Ovary (tissue), 3 donors: ENCODE measurements around the gene BUD23.

Experiments
- EP300 ChIP-seq: sonication (generic); formaldehyde crosslinking; IDR thresholded peaks from one replicate; pipeline ENCODE4 v1.6.1; 2017; ENCODE audit warnings: antibody characterized with exemption
- POLR2A ChIP-seq: fragments of 450-650 bp; IDR thresholded peaks from one replicate; pipeline ENCODE4 v1.6.1; 2017; ENCODE audit warnings: antibody characterized with exemption, mild to moderate bottlenecking, moderate library complexity
- TF ChIP-seq, protein P1 (sequence below), 3 donors: fragments of 450-650 bp in 2 of 3; fragments of 200-600 bp in 1 of 3; IDR thresholded peaks; one replicate each; pipeline versions ENCODE4 v1.5.1 to v1.8.0; 2016 to 2022; ENCODE audit warnings: antibody characterized with exemption in 3 of 3, mild to moderate bottlenecking in 1 of 3
- donor health status: DM: no; HTN: no; CAD: no.

- TF ChIP-seq, protein P1, sequence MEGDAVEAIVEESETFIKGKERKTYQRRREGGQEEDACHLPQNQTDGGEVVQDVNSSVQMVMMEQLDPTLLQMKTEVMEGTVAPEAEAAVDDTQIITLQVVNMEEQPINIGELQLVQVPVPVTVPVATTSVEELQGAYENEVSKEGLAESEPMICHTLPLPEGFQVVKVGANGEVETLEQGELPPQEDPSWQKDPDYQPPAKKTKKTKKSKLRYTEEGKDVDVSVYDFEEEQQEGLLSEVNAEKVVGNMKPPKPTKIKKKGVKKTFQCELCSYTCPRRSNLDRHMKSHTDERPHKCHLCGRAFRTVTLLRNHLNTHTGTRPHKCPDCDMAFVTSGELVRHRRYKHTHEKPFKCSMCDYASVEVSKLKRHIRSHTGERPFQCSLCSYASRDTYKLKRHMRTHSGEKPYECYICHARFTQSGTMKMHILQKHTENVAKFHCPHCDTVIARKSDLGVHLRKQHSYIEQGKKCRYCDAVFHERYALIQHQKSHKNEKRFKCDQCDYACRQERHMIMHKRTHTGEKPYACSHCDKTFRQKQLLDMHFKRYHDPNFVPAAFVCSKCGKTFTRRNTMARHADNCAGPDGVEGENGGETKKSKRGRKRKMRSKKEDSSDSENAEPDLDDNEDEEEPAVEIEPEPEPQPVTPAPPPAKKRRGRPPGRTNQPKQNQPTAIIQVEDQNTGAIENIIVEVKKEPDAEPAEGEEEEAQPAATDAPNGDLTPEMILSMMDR (IDR thresholded peaks at IDR 0.05), result no peak
- TF ChIP-seq POLR2A (no peak), EP300 (no peak)
Measured at GRCh38 chr7:73701357-73701995, 18.1 kb downstream of the BUD23 start.
